ENCODE measurements around the gene RITA1.
"Not testable (repeated sequence)": the region's sequence is repeated elsewhere in the genome, so short reads cannot be mapped to it uniquely, and the experiment has no call there.

Gene RITA1

DNA sequence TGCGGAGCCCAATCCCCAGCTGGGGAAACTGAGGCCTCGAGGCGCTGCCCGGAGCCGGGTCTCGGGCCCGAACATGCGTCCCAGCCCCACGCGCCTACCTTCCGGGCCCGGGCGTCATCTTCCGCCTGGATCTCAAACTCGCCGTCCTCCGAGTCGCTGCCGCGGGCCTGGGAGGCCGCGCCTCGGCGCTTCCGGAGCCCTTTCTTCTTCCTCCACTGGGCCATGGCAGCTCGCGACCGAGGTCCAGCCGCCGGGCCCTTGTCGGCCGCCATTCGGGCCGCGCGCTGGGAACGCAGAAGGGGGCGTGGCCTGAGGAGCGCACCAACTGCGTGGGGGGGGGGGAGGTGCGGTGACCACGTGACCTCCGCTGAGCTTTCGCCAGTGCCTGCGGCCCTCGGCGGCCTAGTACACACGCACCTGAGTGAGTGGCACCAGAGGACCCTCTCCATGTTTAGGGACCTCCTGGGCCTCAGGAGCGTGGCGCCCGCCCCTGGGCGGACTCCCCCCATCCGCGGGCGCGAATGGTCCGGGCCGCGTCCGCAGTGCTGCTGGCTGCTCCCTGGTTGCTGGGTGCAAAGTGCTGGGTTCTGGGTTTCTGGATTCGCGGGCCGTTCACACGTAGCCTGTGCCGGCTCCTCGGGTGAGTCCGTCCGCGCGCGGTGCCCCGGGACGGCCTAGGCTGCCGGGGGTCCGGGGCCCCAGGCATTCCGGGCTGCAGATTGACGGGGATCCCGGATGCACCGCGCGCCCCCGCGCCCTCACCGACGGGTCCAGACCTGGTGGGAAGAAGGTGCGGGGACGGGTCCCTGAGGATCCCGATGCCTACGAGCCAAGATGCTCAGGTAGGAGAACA, at the start of gene RITA1, which contains the start of gene DDX54:
Gene RITA1, plus strand, starts transcription at position 542 of the 853 bp plus-strand sequence. CDS start 1,026 bp downstream, outside the sequence.
Gene DDX54, minus strand, starts transcription at position 299 of the 853 bp plus-strand sequence. Its CDS starts 27 bp downstream, at position 272.
- DNase-seq: peak; percentile 55

DNA sequence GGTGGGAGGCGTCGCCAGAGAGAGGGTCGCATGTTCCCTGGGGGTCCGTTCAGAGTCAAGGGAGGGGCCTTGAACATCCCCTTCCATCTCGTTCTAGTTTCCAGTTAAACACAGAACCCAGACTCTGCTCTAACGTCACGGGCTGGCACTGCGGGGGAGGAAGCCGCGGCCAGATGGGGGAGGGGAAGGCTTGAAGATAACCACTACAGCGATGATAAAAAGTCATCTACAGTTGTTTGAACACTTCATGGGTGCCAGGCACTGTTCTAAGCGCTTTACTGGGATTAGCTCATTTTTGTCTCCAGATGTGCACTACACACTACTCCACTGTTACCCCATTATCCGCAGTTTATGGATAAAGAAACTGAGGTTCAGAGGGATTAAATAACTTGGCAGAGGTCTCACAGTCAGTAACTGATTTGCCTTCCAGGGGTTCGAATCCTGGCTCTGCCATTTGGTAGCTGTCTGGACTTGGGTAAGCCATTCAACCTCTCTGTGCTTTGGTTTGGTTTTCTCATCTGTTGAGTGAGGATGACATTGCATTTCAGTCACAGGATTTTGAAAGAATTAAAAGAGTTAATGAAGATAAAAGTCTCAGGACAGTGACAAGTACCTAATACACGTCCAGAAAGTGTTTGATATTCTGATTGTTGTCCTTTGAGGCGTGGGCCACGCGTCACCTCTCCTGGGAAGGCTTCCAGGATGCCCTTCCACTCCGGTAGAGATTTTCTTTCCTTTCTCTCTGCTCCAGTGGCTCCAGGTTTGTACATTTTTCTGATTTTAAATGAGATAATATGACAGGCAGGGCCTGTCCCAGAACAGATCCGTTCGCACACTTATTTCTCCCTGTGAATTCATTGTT, 49.2 kb upstream of the RITA1 start:
- no peak for DNase-seq

DNA sequence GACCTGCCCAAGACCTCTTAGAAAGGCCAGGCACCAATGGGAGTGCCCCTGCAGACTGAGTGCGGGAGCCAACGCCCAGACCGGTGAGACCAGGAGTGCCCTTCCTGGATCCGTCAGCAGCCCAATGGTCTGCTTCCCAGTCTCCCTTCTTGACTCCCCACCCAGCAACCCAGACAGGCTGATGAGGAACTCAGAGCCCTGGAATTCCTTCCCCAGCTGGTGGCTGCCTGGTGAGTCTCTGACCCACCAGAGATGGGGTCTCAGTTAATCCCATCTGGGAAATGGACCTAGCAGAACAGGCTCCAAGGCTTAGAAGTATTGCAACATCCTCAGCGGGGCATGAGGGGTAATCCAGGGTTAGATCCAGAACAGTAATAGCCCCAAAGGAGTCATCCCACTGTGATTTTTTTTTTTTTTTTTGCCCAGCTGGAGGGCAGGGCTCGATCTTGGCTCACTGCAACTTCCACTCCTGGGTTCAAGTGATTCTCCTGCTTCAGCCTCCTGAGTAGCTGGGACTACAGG, 48.5 kb upstream of the RITA1 start:
- no peak for DNase-seq

DNA sequence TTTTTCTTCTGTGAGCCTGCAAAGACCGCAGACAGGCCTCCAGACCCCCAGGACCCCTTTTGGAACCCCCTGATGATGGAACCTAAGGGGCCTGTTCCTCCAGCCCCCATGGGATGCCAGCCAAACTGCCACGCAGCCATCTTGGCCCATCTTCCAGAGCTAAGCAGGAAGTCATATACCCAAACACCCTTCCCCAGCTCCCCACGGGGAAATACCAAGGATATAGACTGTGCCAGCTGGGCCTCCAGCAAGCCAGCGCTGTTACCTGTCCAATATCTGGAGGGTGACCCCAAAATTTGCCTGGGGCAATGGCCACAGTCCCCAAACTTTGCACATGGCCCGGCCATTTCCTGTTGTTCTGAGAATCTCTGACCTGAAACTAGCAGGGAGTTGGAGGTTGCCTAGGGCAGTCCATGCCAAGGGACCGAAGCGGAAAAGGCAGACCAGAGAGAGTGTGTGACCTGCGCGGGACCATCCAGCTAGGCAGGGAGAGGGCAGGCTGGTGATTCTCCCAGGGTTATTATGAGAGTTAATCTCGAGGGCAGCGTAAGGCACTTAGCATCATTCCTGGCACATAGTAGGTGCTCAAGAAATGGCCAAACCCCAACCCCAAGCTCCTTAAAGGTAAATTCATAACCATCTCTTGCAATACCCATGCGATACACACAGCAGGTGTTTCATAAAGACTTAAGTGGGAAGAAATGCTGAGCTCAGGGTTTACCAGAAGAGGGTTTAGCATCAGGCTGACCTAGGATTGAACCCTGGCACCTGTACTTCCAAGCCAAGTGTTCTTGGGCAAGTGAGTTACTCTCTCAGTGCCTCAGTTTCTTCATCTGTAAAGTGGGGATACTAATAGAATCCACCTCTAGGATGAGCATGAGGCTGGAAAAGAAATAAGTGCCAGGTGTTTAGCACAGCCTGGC, 47.4 kb upstream of the RITA1 start:
- no peak for DNase-seq

- no peak for DNase-seq
Observed at GRCh38 chr12:113138826-113139225, 46.7 kb upstream of the RITA1 start.

GRCh38 chr12:113140706-113141105, 44.8 kb upstream of the RITA1 start:
- no peak for DNase-seq

- not testable (repeated sequence) for DNase-seq
Observed at GRCh38 chr12:113141716-113142115, 43.8 kb upstream of the RITA1 start.

- no peak for DNase-seq
Observed at GRCh38 chr12:113142173-113142885, 43.2 kb upstream of the RITA1 start.

DNA sequence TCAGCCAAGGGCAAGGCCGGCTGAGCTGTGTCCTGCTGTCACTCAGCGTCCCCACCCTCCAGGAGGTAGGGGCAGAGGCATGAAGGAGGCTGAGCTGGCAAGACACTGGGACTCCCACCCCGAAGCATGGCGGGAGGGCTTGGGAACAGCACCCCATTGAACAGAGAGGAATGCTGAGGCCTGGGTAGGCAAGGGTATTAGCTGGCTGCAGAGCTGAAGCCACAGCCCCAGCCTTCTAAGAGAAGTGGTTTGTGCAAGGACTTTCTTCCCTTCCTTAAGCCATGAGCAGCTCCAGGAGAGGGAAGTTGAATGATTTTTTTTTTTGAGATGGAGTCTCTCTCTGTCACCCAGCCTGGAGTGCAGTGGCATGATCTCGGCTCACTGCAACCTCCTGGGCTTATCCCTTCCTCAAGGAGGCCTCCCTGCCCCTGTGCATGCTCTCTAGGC, 42.6 kb upstream of the RITA1 start:
- no peak for DNase-seq

DNA sequence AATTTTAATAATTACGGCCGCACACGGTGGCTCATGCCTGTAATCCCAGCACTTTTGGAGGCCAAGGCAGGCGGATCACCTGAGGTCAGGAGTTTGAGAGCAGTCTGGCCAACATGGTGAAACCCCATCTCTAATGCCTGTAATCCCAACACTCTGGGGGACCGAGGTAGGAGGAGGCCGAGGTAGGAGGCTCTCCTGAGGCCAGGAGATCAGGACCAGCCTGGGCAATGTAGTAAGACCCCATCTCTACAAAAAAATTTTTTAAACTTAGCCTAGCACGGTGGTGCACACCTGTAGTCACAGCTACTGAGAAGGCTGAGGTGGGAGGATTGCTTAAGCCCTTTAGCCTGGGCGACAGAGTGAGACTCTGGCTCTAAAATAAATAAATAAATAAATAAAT, 41.6 kb upstream of the RITA1 start:
- DNase-seq: no peak

- DNase-seq: no peak
Observed at GRCh38 chr12:113144806-113145205, 40.7 kb upstream of the RITA1 start.

DNA sequence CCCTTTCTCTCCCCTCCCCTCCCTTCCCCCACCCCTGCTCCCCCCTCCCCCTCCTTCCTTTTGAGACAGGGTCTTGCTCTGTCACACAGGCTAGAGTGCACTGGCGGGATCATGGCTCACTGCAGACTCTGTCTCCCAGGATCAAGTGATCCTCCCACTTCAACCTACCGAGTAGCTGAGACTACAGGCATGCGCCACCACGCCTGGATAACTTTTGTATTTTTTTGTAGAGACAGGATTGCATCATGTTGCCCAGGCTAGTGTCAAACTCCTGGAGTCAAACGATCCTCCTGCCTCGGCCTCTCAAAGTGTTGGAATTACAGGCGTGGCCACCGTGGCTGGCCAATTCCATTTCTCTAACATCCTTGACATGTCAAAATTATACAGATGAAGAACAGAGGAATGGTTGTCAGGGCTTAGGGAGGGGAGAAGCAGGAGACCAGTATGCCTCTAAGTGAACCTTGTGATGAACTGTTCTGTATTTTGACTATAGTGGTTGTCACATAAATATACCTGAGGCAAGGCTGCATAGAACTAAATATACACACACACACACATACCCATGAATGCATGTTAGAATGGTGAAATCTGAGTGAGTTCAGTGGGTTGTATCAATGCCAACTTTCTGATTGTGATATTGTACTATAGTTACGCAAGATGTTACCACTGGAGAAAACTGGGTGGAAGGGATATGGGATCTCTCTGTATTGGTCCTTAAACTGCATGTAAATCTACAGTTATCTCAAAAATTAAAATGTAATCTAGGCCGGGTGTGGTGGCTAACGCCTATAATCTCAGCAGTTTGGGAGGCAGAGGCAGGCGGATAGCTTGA, 39.6 kb upstream of the RITA1 start:
- DNase-seq: no peak

- no peak for DNase-seq
Observed at GRCh38 chr12:113146999-113147398, 38.5 kb upstream of the RITA1 start.

GRCh38 chr12:113149361-113150150, 36.0 kb upstream of the RITA1 start, which contains the start of gene CFAP73:
CFAP73 (plus strand) TSS chr12:113149724; CDS start chr12:113149858, 134 bp downstream.
- DNase-seq: peak; percentile 43

- no peak for DNase-seq
Observed at GRCh38 chr12:113151655-113152054, 33.9 kb upstream of the RITA1 start.

DNA sequence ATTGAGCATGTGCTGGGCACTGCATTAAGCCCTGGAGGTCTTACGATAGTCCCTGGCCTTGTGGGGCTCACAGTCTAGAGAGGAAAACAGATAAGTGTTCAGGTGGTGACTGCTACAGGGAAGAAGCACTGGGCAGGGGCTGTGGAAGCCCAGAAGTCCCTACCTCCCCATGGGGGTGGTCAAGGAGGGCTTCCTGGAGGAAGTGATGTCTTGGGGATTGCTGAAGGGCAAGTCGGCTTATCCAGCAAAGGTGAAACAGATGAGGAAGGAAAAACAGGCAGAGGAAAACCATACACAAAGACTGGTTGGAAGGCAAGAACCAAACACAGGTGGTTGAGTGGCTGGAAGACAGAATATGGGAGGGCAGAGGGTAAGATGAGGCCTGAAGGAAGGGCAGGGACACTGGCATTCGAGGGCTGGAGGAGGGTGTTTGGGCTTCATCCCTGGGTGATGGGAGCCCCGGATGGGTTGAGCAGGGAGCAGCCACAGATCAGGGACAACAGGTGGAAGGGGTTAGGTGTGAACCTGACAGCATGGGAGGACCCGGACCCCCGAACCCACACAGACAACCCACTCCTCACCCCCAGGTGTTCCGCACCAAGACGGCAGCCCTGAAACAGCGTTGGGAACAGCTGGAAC, 33.2 kb upstream of the RITA1 start:
- no peak for DNase-seq

DNA sequence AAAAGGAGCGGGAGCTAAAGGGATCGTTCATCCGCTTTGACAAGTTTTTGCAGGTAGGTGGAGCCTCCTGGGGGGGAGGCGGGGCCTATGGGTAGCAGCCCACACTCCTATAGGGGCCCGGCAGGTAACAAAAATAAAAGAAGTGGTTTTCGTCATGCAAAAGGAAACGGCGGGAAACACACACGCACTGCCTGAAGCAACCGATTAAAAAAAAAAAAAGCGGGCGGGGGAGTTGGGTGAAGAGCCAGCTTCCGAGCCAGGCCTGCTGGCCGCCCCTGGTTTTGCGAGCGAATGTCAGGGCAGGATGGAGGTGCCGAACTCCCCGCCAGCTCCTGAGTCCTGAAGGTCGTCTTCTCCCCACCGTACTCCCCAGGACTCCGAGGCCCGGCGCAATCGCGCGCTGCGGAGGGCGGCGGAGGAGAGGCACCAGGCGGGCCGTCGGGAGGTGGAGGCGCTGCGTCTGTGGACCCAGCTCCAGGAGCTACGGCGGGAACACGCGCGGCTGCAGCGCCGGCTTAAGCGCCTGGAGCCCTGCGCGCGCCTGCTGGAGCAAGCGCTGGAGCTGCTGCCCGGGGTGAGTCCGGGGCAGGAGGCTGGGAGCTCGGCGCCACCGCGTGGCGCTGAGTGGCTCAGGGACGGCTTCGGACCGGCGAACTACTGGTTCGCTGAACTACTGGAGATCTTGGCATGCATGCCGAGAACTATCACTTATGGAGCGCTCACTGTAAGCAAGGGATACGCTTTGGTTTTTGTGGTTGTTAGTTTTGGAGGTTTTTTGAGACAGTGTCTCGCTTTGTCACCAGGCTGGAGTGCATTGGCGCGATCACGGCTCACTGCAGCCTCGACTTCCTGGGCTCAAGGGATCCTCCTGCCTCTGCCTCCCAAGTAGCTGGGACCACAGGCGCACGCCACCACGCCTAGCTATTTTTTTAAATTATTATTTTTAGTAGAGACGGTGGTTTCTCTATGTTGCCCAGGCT, 32.4 kb upstream of the RITA1 start:
- no peak for DNase-seq
